ENCODE results near the gene GRIK4.

- TF ChIP-seq POLR2AphosphoS5 (IDR thresholded peaks at IDR 0.05; ENCODE audit: low read depth, low read length) (no peak), REST (IDR thresholded peaks at IDR 0.05; ENCODE audit: insufficient read depth in 1 of 2, low read depth in 2 of 2, low read length in 2 of 2) (no peak), SIN3A (IDR thresholded peaks at IDR 0.05; ENCODE audit: borderline replicate concordance, insufficient read depth, low read length) (no peak), TAF1 (IDR thresholded peaks at IDR 0.05; ENCODE audit: borderline replicate concordance, insufficient read depth, low read length) (no peak)
These were observed 304.6 kb downstream of the GRIK4 start for GRCh38 chr11:120816176-120816575.

Measured in PFSK-1 (cell line).